Activated CD8-positive, alpha-beta T cell treated with anti-CD3 and anti-CD28 coated beads, Interleukin-2, amount 10 ng/mL, durations not matched to agents 7 days and 5 days (primary cell): ENCODE data around the gene MGRN1. TPM values are rescaled to one million over a fixed set of nuclear protein-coding genes. Genes with fewer than 3 reads are reported as not detected.

Experiments
- ATAC-seq: fragments of 150-1000 bp; cut with Tn5 transposase; one replicate; pipeline ENCODE4 v1.10.0; 2021; ENCODE audit warnings: moderate library complexity
- CTCF ChIA-PET: fragments of 350-600 bp; sonication (Branson Sonifier 250); formaldehyde crosslinking; loops from one replicate; lab custom pipeline; 2021; ENCODE audit warnings: antibody characterized with exemption; lab: Charles Lee
- POLR2A ChIA-PET: fragments of 350-600 bp; sonication (Branson Sonifier 250); formaldehyde crosslinking; loops from one replicate; lab custom pipeline; 2021; ENCODE audit warnings: antibody characterized with exemption; lab: Charles Lee
- DNase-seq: peaks from one replicate; pipeline ENCODE4 v3.0.0-alpha.2; 2020
- H3K27ac Mint-ChIP-seq: one replicate; pipeline ENCODE4 v1.8.0; 2021; ENCODE audit warnings: mild to moderate bottlenecking, mixed read lengths
- H3K27me3 Mint-ChIP-seq: one replicate; pipeline ENCODE4 v1.8.0; 2021; ENCODE audit warnings: low read depth, mixed read lengths
- H3K36me3 Mint-ChIP-seq: one replicate; pipeline ENCODE4 v1.8.0; 2021; ENCODE audit warnings: low read depth, mixed read lengths
- H3K4me1 Mint-ChIP-seq: one replicate; pipeline ENCODE4 v1.8.0; 2021; ENCODE audit warnings: low read depth, mixed read lengths
- H3K4me3 Mint-ChIP-seq: one replicate; pipeline ENCODE4 v1.8.0; 2021; ENCODE audit warnings: mild to moderate bottlenecking, mixed read lengths
- H3K9me3 Mint-ChIP-seq: one replicate; pipeline ENCODE4 v1.8.0; 2022; ENCODE audit warnings: mixed read lengths; ENCODE audit not compliant: insufficient read depth
- total RNA-seq, 2 experiments: library from RNA; stranded (reverse); gene quantifications; one replicate each; pipeline ENCODE4 v1.2.3, GENCODE V29; 2021

The MGRN1 gene
- total RNA-seq, 2 experiments from 2014 or later = 77.3 to 80.6 TPM

DNA sequence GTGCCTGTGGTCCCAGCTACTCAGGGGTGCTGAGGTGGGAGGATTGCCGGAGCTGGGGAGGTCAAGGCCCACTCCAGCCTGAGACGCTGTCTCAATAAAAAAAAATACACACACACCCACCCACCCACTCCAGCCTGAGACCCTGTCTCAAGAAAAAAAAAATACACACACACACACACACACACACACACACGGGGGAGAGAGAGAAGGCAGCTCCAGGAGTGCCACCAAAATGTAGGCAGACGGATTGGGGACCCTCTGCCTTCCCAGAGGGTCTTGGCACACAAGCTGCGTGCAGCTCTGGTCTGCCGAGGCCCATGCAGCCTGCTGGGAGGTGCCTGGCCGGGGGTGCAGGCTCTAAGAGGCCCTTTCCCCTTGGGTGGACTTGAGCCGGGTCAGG is 62.8 kb downstream of the MGRN1 start:
- H3K27me3 Mint-ChIP-seq = no peaks in the 10 kb centered on the region
- peaks cover 4% of the 10 kb centered on the region for H3K4me1 Mint-ChIP-seq
- ChIA-PET CTCF (no interaction called here), POLR2A (no interaction called here)
- peaks cover 18% of the 10 kb centered on the region for H3K36me3 Mint-ChIP-seq
- H3K4me3 Mint-ChIP-seq = no peak overlapping the region
- no peak overlapping the region for H3K27ac Mint-ChIP-seq
- H3K9me3 Mint-ChIP-seq = no peaks in the 10 kb centered on the region
- no peak for DNase-seq
- ATAC-seq = no peak

DNA sequence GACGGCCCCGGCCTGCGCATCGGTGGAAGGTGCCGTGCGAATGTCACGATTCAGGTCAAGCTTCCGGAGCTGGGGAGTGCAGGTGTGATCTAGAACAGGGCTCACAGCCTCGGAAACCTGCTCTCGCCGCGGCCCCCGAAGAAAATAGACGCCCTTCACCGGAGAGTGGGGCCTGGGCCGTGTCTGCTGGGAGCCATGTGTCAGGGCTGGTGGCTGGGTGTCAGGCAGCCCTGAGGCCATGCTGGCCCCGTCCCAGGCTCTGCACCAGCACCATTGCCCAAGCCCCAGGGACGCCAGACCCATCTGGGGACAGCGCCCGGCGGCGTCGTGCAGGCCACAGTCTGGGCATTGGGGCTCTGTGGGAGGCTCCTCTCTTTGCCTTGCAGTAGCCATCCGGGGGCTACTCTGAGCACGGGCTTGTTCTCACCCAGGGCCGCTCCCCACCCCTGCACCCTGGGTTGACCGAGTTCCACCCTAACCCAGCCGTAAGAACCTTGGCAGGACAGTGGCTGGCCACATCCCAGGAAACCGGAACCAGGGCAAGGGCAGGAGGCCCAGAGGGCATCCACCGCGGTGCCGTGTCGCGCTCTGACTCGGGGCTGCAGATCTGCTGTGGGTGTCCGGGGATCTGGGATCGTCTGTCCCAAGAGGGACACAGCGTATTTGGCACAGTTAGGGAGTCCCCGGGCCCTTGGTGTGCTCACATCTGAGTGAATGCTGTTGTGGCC is 63.5 kb downstream of the MGRN1 start:
- no peaks in the 10 kb centered on the region for H3K27me3 Mint-ChIP-seq
- H3K4me1 Mint-ChIP-seq = peaks cover 8% of the 10 kb centered on the region
- ChIA-PET POLR2A (no interaction called here), CTCF (no interaction called here)
- no peak for DNase-seq
- H3K27ac Mint-ChIP-seq = no peak overlapping the region
- H3K36me3 Mint-ChIP-seq = peaks cover 16% of the 10 kb centered on the region
- no peak for ATAC-seq
- no peaks in the 10 kb centered on the region for H3K9me3 Mint-ChIP-seq
- H3K4me3 Mint-ChIP-seq = no peak overlapping the region

DNA sequence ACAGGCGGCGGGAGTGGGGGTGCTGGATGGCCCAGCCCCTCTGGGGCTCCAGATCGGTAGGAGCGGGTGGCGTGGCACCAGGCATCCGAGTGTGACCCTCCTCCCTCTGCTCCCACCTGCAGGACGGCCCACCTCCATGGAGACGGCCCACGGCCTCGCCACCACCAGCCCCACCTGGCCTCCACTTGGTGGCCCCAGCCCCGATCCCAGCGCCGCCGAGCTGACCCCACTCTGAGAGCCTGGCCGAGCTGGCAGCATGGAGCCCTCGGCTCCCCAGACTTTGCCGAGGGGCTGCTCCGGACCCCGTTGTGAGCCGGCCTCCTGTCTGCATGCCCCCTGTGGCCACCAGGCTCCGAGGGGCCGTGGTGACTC is 64.0 kb downstream of the MGRN1 start:
- Mint-ChIP-seq H3K36me3 (peaks cover 13% of the 10 kb centered on the region), H3K4me3 (no peak overlapping the region), H3K4me1 (peaks cover 6% of the 10 kb centered on the region)

DNA sequence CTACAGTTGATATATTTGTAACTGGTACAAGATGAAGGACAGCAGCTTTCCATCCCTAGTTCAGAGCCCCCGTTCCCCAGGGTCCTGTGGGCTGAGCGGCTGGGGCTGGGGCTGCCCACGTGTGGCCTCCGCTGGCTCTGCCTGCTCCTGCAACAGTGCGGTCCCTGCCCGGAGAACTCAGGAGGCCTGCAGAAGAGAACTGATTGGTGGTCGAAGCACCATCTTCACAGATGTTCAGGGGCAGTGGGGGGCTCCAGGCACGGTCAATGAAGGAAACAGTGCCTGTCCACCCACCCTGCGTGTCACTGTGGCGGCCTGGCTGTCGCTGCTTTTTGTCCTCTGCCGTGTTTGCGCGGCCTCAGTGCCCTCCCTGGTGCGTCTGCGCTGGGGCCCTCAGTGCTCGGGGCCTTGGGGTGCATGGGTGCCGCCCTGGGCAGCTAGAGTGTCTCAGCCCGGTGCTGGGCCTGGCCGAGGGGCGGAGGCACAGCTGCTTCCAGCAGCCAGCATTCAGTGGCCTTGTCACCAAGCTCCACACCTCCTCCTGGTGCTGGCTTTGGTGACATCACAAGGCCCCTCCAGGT is 64.6 kb downstream of the MGRN1 start:
- Mint-ChIP-seq H3K9me3 (no peaks in the 10 kb centered on the region), H3K4me3 (no peak overlapping the region), H3K27ac (no peak overlapping the region), H3K4me1 (peaks cover 6% of the 10 kb centered on the region), H3K36me3 (peaks cover 13% of the 10 kb centered on the region), H3K27me3 (no peaks in the 10 kb centered on the region)
- DNase-seq = no peak
- no peak for ATAC-seq
- POLR2A ChIA-PET = no interaction called here
- CTCF ChIA-PET = no interaction called here

More for the DNA sequence above, 64.0 kb downstream of the MGRN1 start:
- ChIA-PET POLR2A (no interaction called here), CTCF (no interaction called here)
- Mint-ChIP-seq H3K27me3 (no peaks in the 10 kb centered on the region), H3K9me3 (no peaks in the 10 kb centered on the region), H3K27ac (no peak overlapping the region)
- no peak for DNase-seq
- ATAC-seq = no peak

DNA sequence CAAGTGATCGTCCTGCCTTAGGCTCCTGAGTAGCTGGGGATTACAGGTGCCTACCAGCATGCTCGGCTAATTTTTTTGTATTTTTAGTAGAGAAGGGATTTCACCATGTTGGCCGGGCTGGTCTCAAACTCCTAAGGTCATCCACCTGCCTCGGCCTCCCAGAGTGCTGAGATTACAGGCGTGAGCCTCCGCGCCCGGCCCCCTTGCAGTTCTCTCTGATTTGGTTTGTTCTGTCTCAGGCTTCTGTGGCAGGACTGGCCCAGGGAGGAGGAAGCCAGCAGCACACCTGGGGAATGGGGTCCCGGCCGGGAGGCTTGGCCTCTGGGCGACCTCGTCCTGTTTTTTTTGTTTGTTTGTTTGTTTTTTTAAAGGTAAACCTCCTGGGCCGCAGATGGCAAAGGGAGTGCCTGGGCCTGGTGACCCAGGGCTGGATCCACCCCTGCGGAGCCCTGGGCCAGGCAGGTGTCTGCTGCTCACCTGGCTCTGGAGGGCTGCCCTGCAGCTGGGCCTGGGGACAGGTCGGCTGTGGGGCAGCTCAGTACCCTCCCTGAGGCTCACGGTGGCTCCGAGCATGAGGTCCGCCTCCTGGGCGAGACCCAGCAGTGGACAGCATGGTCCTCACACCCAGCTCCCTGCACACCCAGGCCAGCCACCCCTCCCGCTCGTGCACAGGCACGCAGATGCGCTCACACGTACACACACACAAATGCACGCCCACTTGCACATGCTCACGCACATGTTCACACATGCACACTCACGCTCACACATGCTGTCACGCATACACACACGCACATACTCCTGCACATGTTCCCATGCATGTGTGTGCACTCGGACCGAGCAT is 65.5 kb downstream of the MGRN1 start:
- peak overlapping the region; percentile 68 for H3K27ac Mint-ChIP-seq
- H3K4me3 Mint-ChIP-seq = no peak overlapping the region
- CTCF ChIA-PET = no interaction called here
- peaks cover 10% of the 10 kb centered on the region for H3K4me1 Mint-ChIP-seq
- DNase-seq (no peak), ATAC-seq (no peak)
- no peaks in the 10 kb centered on the region for H3K9me3 Mint-ChIP-seq
- peaks cover 10% of the 10 kb centered on the region for H3K36me3 Mint-ChIP-seq
- H3K27me3 Mint-ChIP-seq = no peaks in the 10 kb centered on the region
- POLR2A ChIA-PET = no interaction called here

DNA sequence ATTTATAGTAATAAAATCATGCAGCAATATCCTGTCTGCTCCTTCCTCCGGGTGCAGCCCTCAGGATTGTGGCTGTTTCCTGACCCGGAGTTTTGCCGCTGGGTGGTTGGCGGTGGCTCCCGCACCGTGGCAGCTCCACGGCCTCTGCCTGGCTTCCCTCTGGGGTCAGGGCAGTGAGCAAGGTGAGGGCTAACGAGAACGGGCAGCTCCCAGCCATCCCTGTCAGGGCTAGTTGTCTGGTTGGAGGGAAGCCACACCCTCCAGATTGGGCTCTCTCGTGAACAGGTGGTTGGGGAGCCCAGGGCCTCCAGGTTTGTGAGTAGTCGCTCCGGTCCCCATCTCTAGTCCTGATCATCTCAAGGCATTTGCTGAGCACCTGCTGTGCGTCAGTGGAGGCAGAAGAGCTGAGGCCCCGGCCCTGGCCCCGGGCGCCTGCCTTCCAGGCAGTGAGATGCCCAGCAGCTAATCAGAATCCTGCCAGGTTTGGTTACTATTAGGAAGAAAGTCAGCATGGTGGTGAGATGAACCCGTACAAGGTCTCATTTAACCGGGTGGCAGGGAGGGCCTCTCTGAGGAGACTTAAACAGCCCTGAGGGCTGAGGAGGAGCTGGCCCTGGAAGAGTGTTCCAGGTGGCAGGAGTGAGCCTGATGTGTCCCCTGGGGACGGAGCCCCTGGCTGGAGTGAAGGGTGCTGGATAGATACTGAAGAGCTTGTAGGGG is 66.5 kb downstream of the MGRN1 start:
- ATAC-seq (no peak), DNase-seq (no peak)
- no peaks in the 10 kb centered on the region for H3K9me3 Mint-ChIP-seq
- H3K27ac Mint-ChIP-seq = no peak overlapping the region
- H3K27me3 Mint-ChIP-seq = no peaks in the 10 kb centered on the region
- POLR2A ChIA-PET = no interaction called here
- peaks cover 17% of the 10 kb centered on the region for H3K4me1 Mint-ChIP-seq
- CTCF ChIA-PET = no interaction called here
- peak overlapping the region; percentile 28 for H3K4me3 Mint-ChIP-seq
- peaks cover 14% of the 10 kb centered on the region for H3K36me3 Mint-ChIP-seq

DNA sequence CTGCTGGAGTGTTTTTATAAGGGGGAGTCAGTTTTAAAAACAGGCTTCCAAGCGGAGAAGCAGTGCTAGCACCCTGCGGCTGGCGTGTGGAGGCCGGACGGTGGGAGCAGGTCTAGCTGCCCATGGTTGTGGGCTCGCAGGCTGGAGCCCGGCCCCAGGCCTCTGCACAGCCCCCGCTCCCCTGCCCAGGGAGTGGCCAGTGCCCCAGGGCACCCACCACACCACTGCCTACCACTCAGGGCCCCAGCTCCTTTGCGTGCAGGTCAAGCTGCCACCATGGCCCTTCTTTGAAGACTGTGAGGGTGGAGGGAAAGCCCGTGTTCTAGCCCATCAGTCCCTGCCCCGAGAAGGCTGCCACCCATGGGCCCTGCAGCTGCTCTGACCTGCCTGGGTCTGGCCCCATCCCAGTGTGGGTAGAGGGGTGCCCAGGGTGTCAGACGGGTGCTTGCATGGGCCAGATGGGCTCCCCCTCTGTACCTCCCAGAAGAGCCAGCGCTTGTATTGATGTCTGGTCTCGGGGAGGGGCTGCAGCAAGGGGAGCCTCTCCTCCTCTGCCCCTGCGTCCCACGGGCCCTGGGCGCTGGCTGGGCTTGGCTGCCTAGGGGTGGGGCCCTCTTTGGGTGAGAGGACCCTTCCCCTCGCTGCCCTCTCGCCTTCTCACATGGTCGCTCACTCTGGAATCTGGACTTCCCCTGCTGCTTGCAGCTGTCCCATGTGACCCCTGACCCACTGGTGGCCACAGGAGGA is 67.2 kb downstream of the MGRN1 start:
- Mint-ChIP-seq H3K27me3 (no peaks in the 10 kb centered on the region), H3K27ac (peak overlapping the region; percentile 89), H3K4me3 (peak overlapping the region; percentile 28), H3K36me3 (peaks cover 17% of the 10 kb centered on the region), H3K9me3 (no peaks in the 10 kb centered on the region), H3K4me1 (peaks cover 17% of the 10 kb centered on the region)
- DNase-seq (no peak), ATAC-seq (no peak)
- ChIA-PET POLR2A (interaction anchor here (0.6 to 2.6 kb wide), 4 partner anchors 15 to 65 kb away, joined by 3 to 10 read pairs (median 4); partner anchors contain the start of genes ANKS3 and DNAAF8), CTCF (interaction anchor here (0.8 kb wide), 1 partner anchor 185 kb away, joined by 3 read pairs; no protein-coding TSS in a partner anchor)

DNA sequence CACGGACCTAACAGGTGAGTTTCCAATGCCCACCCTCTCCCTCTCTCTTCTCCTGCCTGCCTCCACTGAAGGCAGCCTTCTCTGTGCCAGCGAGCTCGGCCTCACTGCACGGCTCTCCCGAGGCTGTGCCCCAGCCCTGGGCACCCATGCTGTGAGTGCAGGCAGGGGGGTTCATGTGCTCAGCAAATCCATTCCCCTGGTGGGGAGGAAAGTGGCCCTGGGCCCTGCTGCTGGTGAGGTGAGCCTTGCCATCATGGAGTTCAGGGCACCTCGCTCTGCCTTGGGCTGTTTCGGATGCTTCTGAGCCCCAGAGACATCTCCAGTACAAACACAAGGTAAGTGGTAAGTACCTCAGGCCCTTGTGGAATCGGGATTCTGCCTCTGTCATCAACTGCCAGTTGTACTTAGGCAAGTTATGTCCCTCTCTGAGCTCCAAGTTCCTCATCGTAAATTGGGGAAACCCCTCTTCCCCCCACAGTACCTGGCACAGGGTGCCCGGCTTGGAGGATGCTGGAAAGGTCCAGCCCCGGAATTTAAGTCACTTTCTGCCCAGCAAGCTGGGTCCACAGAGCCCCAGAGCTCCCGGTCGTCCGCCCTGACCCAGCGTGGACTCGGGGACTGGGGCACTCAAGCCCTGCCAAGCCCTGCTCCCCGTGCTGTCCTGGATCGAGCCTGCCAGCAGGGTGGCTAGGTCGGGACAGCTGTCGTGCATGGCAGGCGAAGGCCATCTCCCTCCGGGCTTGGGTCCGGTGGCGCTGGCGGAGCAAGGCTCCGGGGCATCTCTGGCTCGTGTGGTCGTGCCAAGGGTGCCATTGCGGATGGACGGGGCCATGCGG is 68.1 kb downstream of the MGRN1 start:
- peaks cover 13% of the 10 kb centered on the region for H3K36me3 Mint-ChIP-seq
- ChIA-PET CTCF (interaction anchor here (0.8 to 1.1 kb wide), 2 partner anchors 43 to 186 kb away, joined by 3 to 4 read pairs; no protein-coding TSS in a partner anchor), POLR2A (interaction anchor here (0.6 to 2.6 kb wide), 4 partner anchors 16 to 66 kb away, joined by 3 to 10 read pairs (median 4); partner anchors contain the start of genes ANKS3 and DNAAF8)
- H3K4me3 Mint-ChIP-seq = peak overlapping the region; percentile 80
- H3K27ac Mint-ChIP-seq = peak overlapping the region; percentile 89
- H3K4me1 Mint-ChIP-seq = peaks cover 17% of the 10 kb centered on the region
- H3K27me3 Mint-ChIP-seq = no peaks in the 10 kb centered on the region
- ATAC-seq (peak; percentile 15), DNase-seq (no peak)
- no peaks in the 10 kb centered on the region for H3K9me3 Mint-ChIP-seq

DNA sequence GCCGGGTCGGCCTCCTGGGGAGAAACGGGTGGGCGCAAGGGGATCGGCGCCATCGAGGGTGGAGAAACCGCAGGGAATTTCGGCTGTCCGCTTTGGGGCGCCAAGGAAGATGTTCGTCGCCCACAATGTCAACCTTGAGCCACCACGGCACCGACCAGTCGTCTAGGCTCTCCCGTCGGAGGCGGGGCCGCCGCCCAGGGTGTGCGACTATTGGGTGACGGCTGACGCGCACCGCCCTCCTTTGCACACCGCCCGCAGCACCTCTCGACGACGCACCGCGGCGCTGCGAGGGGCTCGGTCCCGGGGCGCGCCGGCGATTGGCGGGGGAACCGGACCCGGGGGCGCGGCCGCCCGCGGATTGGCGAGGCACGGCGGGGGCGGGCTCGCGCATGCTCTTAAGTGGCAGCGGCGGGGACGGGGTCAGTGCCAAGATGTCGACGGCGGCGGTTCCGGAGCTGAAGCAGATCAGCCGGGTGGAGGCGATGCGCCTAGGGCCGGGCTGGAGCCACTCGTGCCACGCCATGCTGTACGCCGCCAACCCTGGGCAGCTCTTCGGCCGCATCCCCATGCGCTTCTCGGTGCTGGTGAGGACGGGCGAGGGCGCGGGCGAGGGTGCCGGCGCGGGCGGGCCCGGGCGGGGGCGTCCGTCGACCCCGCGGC is 68.8 kb downstream of the MGRN1 start, which contains the start of gene NUDT16L1:
NUDT16L1 (plus strand) TSS at position 267 of the 660 bp plus-strand sequence; CDS start at position 432, 165 bp downstream.
- peak; percentile 94 for ATAC-seq
- POLR2A ChIA-PET = interaction anchor here (1.3 to 2.6 kb wide), 4 partner anchors 12 to 49 kb away, joined by 3 to 10 read pairs (median 5); partner anchors contain the start of genes ANKS3 and DNAAF8
- Mint-ChIP-seq H3K27ac (peak within 1 kb of the TSS; percentile 89), H3K4me1 (peaks cover 17% of the 10 kb centered on the region), H3K27me3 (no peaks in the 10 kb centered on the region), H3K9me3 (no peaks in the 10 kb centered on the region), H3K36me3 (peaks cover 16% of the 10 kb centered on the region), H3K4me3 (peak within 1 kb of the TSS; percentile 80)
- CTCF ChIA-PET = interaction anchor here (1.1 kb wide), 1 partner anchor 42 kb away, joined by 4 read pairs; no protein-coding TSS in a partner anchor
- DNase-seq = peak; percentile 97
